ENCODE results near the gene AZU1. TPM values are rescaled to one million over a fixed set of nuclear protein-coding genes. Genes with fewer than 3 reads are reported as not detected.
A peak's percentile ranks its signal among the peaks of the same experiment; 100 is the strongest.

Gene AZU1
- total RNA-seq, 1 donor from 2014 or later: not detected

DNA sequence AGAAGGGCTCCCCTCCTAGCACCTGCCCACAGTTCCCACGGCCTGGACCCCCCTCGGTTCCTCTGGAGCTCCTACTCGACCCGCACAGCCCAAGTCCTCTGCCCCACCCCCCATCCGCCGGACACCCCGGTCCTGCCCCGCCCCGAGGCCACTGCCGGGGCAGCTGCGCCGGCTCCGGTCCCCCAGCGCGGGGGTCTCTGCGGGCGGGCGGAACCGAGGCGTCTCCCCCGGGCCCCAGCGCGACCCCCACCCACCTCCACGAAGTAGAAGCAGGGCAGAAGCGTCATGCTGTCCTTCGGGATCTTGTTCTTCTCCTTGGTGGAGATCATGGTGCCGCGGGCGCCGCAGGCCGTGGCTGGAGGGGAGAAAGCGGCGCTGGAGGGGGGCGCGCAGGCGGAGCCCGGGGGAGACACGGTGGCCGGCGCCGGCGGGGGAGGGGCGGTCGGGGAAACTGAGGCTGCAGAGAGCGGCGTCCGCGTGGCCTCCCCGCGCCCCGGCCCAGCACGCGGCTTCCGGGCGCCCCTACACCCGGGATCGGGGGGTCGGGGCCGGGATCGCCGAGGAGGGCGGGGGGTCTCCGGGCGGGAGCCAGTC lies 6.3 kb upstream of the AZU1 start:
- no peaks in the 10 kb centered on the region for H3K36me3 ChIP-seq
- H3K4me3 ChIP-seq: peak overlapping the region; percentile 9 to 45
- peaks cover 23% of the 10 kb centered on the region for H3K27me3 ChIP-seq
- no peak overlapping the region for H3K27ac ChIP-seq
- H3K4me1 ChIP-seq: peaks cover 9 to 10% of the 10 kb centered on the region in 2 donors
- no peak for DNase-seq (ENCODE audit: low spot score in 2 of 2)
- H3K9me3 ChIP-seq: no peaks in the 10 kb centered on the region
- intact Hi-C loops (cut with DNase I): no loop called here
- TF ChIP-seq, protein P1, sequence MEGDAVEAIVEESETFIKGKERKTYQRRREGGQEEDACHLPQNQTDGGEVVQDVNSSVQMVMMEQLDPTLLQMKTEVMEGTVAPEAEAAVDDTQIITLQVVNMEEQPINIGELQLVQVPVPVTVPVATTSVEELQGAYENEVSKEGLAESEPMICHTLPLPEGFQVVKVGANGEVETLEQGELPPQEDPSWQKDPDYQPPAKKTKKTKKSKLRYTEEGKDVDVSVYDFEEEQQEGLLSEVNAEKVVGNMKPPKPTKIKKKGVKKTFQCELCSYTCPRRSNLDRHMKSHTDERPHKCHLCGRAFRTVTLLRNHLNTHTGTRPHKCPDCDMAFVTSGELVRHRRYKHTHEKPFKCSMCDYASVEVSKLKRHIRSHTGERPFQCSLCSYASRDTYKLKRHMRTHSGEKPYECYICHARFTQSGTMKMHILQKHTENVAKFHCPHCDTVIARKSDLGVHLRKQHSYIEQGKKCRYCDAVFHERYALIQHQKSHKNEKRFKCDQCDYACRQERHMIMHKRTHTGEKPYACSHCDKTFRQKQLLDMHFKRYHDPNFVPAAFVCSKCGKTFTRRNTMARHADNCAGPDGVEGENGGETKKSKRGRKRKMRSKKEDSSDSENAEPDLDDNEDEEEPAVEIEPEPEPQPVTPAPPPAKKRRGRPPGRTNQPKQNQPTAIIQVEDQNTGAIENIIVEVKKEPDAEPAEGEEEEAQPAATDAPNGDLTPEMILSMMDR (IDR thresholded peaks at IDR 0.05): no peak

DNA sequence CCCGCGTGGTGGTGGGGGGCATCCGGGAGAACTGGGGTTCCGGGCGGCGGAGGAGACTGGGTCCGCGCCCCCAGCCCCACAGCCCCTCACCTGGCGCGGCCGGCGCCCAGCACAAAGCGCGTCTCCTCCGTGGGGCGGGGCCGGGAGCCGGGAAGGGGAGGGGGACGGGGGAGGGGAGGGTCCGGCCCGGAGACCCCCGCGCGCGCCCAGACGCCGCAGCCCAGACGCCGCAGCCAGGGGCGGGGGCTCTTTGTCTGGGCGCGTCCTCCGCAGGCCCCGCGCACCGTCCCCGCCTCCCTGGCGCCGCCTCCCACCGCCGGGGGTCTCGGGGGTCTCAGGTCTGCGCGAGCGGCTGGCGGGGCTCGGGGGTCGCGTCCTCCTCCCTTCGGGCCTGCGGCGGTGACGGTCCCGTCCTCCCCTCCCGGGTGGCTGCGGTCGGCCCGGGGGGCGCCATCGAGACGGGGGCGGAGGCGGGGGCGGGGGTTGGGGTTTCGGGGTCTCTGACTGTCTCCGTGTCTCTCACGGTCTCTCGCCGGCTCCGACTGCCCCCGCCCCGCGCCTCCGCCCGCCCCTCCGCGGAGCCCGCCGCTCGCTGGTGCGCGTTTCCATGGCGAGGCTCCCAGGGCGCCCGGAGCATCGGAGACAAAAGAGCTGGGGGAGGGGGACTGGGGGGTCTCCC lies 5.7 kb upstream of the AZU1 start, which contains the start of gene PLPPR3:
Gene PLPPR3, minus strand, starts transcription at position 131 of the 679 bp plus-strand sequence. CDS start 396 bp downstream, outside the sequence.
- no peak within 1 kb of the TSS for H3K27ac ChIP-seq
- H3K4me3 ChIP-seq: peak within 1 kb of the TSS; percentile 9 to 45
- TF ChIP-seq, protein P1 (IDR thresholded peaks at IDR 0.05): no peak
- no peaks in the 10 kb centered on the region for H3K9me3 ChIP-seq
- H3K36me3 ChIP-seq: no peaks in the 10 kb centered on the region
- no peak for DNase-seq (ENCODE audit: low spot score in 2 of 2)
- peaks cover 23% of the 10 kb centered on the region for H3K27me3 ChIP-seq
- H3K4me1 ChIP-seq: peaks cover 9 to 10% of the 10 kb centered on the region in 2 donors
- intact Hi-C loops (cut with DNase I): no loop called here

DNA sequence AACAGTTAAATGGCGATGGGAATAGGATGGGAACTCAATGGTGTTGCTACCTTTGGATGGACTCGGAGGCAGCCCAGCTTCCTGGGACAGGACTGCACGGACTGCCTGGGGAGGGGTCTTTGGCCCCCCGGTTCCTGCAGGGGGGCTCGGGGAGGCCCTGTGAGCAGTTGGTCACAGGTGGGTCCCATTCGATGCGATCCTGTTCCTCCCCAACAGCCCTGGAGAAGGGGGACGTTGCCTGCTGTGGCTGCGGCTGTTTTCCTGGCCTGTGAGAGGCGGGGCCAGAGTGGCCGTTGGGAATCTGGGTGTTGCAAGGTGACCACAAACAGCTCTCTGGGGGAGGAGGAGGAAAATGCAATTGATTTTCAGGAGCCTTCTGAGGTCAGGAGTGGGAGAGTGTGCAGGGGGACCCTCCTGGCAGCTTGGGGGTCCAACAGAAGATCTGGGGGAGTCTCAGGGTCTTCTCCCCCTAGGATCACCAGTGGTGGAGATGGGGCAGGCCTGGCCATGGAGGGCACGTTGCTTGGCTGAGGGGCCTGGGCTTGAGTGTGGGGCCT lies 4.0 kb upstream of the AZU1 start:
- Histone ChIP-seq H3K36me3 (no peaks in the 10 kb centered on the region), H3K27me3 (peaks cover 23% of the 10 kb centered on the region), H3K4me1 (peaks cover 9 to 10% of the 10 kb centered on the region in 2 donors), H3K9me3 (no peaks in the 10 kb centered on the region), H3K4me3 (no peak overlapping the region), H3K27ac (no peak overlapping the region)
- TF ChIP-seq, protein P1 (IDR thresholded peaks at IDR 0.05): no peak
- intact Hi-C loops (cut with DNase I): no loop called here
- no peak for DNase-seq (ENCODE audit: low spot score in 2 of 2)

DNA sequence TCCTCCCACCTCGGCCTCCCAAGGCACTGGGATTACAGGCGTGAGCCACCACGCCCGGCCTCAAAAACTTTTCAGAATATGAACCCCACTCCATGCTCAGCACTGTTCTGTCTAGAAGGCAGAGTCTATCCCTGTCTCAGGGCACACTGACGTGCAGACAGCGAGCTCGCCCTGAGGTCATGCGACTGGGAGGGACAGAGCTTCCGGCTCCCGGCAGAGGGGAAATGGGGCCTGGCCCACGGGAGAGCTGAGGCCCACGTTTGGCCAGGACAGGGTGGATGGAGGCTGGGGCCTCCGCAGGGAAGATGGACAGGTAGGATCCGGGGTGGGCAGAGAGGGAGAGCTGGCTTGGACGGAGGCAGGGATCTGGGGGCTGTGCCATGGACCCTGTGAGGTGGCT lies 2.8 kb upstream of the AZU1 start:
- intact Hi-C loops (cut with DNase I): no loop called here
- TF ChIP-seq, protein P1 (IDR thresholded peaks at IDR 0.05): no peak
- Histone ChIP-seq H3K36me3 (no peaks in the 10 kb centered on the region), H3K27me3 (peaks cover 23% of the 10 kb centered on the region), H3K9me3 (no peaks in the 10 kb centered on the region), H3K27ac (no peak overlapping the region), H3K4me1 (peaks cover 9 to 10% of the 10 kb centered on the region in 2 donors), H3K4me3 (no peak overlapping the region)
- no peak for DNase-seq (ENCODE audit: low spot score in 2 of 2)

DNA sequence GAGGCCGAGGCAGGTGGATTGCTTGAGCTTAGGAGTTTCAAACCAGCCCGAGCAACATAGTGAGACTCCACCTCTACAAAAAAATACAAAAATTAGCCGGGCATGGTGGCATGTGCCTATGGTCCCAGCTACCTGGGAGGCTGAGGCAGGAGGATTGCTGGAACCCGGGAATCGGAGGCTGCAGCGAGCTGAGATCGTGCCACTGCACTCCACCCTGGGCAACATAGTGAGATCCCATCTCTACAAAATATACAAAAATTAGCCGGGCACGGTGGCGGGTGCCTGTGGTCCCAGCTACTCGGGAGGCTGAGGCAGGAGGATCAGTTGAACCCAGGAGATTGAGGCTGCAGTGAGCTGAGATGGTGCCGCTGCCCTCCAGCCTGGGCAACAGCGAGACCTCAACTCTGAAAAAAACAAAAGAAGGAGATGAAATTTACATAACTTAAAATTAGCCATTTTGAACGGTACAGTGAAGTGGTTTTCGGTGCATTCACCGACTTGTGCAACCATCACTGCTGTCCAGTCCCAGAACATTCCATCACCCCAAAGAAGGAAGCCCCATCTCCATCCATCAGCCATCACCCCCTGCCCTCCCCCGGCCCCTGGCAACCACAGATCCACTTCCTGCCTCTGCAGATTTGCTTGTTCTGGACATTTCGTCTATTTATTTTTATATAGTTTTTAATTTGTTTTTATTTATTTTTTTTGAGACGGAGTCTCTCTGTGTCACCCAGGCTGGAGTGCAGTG lies 1.6 kb upstream of the AZU1 start:
- peaks cover 25% of the 10 kb centered on the region for H3K27me3 ChIP-seq
- intact Hi-C loops (cut with DNase I): no loop called here
- H3K36me3 ChIP-seq: no peaks in the 10 kb centered on the region
- no peak overlapping the region for H3K4me3 ChIP-seq
- no peaks in the 10 kb centered on the region for H3K9me3 ChIP-seq
- H3K27ac ChIP-seq: no peak overlapping the region
- TF ChIP-seq, protein P1 (IDR thresholded peaks at IDR 0.05): no peak
- no peak for DNase-seq (ENCODE audit: low spot score in 2 of 2)
- peaks cover 9 to 10% of the 10 kb centered on the region in 2 donors for H3K4me1 ChIP-seq

All from ascending aorta (tissue), 2 donors.